Keratinocyte (primary cell): ENCODE measurements around the gene ZFP3. TPM values are rescaled to one million over a fixed set of nuclear protein-coding genes. Genes with fewer than 3 reads are reported as not detected.

Experiments used
- DNase-seq: peaks from one replicate; pipeline ENCODE4 v3.0.0-alpha.2; 2011; ENCODE audit warnings: low read depth, missing footprints, low spot score
- FAIRE-seq: peaks from 2 replicates; lab custom pipeline; 2011; peaks lifted over from hg19 to GRCh38; lab: Jason Lieb, UNC
- H2AFZ ChIP-seq: 2 replicates; pipeline ENCODE4 v1.6.0; 2012; ENCODE audit warnings: low read length, control low read depth, inconsistent platforms; ENCODE audit not compliant: control insufficient read depth
- H3K27ac ChIP-seq: 2 replicates; pipeline ENCODE4 v1.5.1; 2011; ENCODE audit warnings: low read length; ENCODE audit not compliant: control insufficient read depth, insufficient read depth
- H3K27me3 ChIP-seq: 3 replicates; pipeline ENCODE4 v1.6.0; 2011; ENCODE audit warnings: low read length; ENCODE audit not compliant: control insufficient read depth, insufficient read depth; ENCODE audit errors: extremely low read depth
- H3K36me3 ChIP-seq, 2 experiments: 2 replicates in 1 of 2; 3 replicates in 1 of 2; pipeline ENCODE4 v1.5.1; 2011; ENCODE audit warnings: low read length in 2 of 2, mild to moderate bottlenecking in 1 of 2; ENCODE audit not compliant: control insufficient read depth in 2 of 2, insufficient read depth in 2 of 2; ENCODE audit errors: extremely low read depth in 1 of 2
- H3K4me1 ChIP-seq: 3 replicates; pipeline ENCODE4 v1.5.1; 2011; ENCODE audit warnings: low read length; ENCODE audit not compliant: control insufficient read depth, insufficient read depth; ENCODE audit errors: extremely low read depth
- H3K4me2 ChIP-seq: 3 replicates; pipeline ENCODE4 v1.6.0; 2011; ENCODE audit warnings: low read depth, low read length; ENCODE audit not compliant: control insufficient read depth, insufficient read depth; ENCODE audit errors: extremely low read depth
- H3K4me3 ChIP-seq, 3 experiments: fragments of 200-600 bp in 1 of 3; sonication (generic) in 1 of 3; 2 replicates in 2 of 3; 3 replicates in 1 of 3; pipeline ENCODE4 v1.5.1; 2011 to 2016; ENCODE audit warnings: low read length in 3 of 3, mild to moderate bottlenecking in 3 of 3, control low read depth in 2 of 3, inconsistent platforms in 1 of 3, low read depth in 1 of 3, mixed read lengths in 1 of 3, mixed run types in 1 of 3, moderate library complexity in 1 of 3; ENCODE audit not compliant: control insufficient read depth in 2 of 3, insufficient read depth in 2 of 3; ENCODE audit errors: extremely low read depth in 1 of 3
- H3K79me2 ChIP-seq: 2 replicates; pipeline ENCODE4 v1.6.0; 2012; ENCODE audit warnings: low read length; ENCODE audit not compliant: control insufficient read depth, insufficient read depth
- H3K9ac ChIP-seq: 3 replicates; pipeline ENCODE4 v1.6.0; 2011; ENCODE audit warnings: low read length; ENCODE audit not compliant: control insufficient read depth, insufficient read depth; ENCODE audit errors: extremely low read depth
- H3K9me1 ChIP-seq: 3 replicates; pipeline ENCODE4 v1.6.0; 2011; ENCODE audit warnings: low read length; ENCODE audit not compliant: control insufficient read depth, insufficient read depth; ENCODE audit errors: extremely low read depth
- H3K9me3 ChIP-seq: 2 replicates; pipeline ENCODE4 v1.5.1; 2012; ENCODE audit warnings: low read depth, low read length; ENCODE audit not compliant: control insufficient read depth
- H4K20me1 ChIP-seq: 3 replicates; pipeline ENCODE4 v1.6.0; 2011; ENCODE audit warnings: low read length; ENCODE audit not compliant: control insufficient read depth, insufficient read depth; ENCODE audit errors: extremely low read depth
- EZH2 ChIP-seq: IDR thresholded peaks from one replicate; pipeline ENCODE4 v1.6.1; 2012; ENCODE audit warnings: inconsistent platforms, mild to moderate bottlenecking, low read length, moderate library complexity
- dilution Hi-C: fragments of 300-500 bp; cut with MboI; formaldehyde crosslinking; loops from one replicate; pipeline ENCODE4 v1.7.0; 2020; ENCODE audit warnings: low sequenced_read_pairs; ENCODE audit not compliant: extremely low pct_ligation_motif_present
- polyA plus RNA-seq, 5 experiments: library from polyadenylated mRNA; depleted of rRNA in 3 of 5; stranded (reverse) in 3 of 5; stranded (forward) in 1 of 5; unstranded in 1 of 5; fragments of >200 nt; gene quantifications; 1 replicate in 1 of 5; 2 replicates in 3 of 5; 3 replicates in 1 of 5; pipeline versions ENCODE4 v1.2.1 to v1.2.3, GENCODE V29; 2011 to 2012; ENCODE audit warnings: missing spikeins in 2 of 5, low read depth in 1 of 5, low replicate concordance in 1 of 5
- TF ChIP-seq, protein P1 (sequence below), 3 experiments: IDR thresholded peaks in 1 of 3; conservative IDR thresholded peaks in 1 of 3; optimal IDR thresholded peaks in 1 of 3; 2 replicates in 2 of 3; 3 replicates in 1 of 3; pipeline versions ENCODE3 to v1.5.1; 2011; ENCODE audit warnings: low read length in 3 of 3, mild to moderate bottlenecking in 3 of 3, moderate library complexity in 2 of 3, control low read depth in 1 of 3, inconsistent platforms in 1 of 3; ENCODE audit not compliant: insufficient read depth in 2 of 3; ENCODE audit errors: extremely low read depth in 1 of 3

Gene ZFP3
- polyA plus RNA-seq, 1 donor (not counting 4 experiments of a cell fraction or from before 2014, with no cell fraction given) = 3.0 TPM

DNA sequence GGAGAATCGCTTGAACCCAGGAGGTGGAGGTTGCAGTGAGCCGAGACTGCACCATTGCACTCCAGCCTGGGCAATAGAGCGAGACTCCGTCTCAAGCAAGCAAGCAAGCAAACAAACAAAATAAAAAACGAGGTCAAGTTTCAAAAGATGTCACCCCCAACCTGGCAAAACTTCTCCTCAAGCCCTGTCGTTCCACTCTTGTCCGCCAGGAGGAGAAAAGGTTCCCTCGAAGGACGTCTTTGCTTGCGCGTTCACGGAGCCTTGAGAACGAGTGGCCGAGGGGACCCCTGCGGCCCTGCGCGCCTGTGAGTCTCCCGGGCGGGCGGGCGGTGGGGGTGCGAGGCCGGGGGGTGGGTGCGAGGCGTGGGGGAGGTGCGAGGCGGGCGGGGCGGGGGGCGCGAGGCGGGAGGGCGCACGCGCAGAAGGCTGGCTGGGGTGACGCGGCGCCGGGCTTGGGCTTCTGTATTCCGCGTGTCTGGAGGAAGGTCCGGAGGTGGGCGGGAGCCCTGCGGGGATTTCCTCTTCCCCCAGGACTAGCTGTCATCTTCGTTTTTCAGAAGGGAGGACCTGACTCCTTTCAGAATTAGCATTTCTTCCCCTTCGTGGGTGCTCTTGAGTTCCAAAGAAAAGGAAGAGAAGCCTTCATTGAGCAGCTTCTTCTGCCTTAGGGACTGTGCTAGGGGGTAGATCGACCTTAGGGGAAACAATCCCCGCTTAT lies 46.7 kb upstream of the ZFP3 start:
- FAIRE-seq = peak; percentile 71
- Histone ChIP-seq H3K27ac (no peak overlapping the region), H3K9ac (peak overlapping the region; percentile 15), H4K20me1 (no peaks in the 10 kb centered on the region), H3K27me3 (no peaks in the 10 kb centered on the region), H3K9me1 (no peaks in the 10 kb centered on the region), H2AFZ (peak overlapping the region; percentile 76), H3K79me2 (no peaks in the 10 kb centered on the region), H3K36me3 (no peaks in the 10 kb centered on the region), H3K4me2 (peak overlapping the region; percentile 84), H3K9me3 (no peaks in the 10 kb centered on the region), H3K4me3 (peak overlapping the region; percentile 11 to 63 (median 49)), H3K4me1 (peaks cover 3% of the 10 kb centered on the region)
- dilution Hi-C loops = no loop called here
- DNase-seq = no peak
- no peak for TF ChIP-seq EZH2
- TF ChIP-seq, protein P1, sequence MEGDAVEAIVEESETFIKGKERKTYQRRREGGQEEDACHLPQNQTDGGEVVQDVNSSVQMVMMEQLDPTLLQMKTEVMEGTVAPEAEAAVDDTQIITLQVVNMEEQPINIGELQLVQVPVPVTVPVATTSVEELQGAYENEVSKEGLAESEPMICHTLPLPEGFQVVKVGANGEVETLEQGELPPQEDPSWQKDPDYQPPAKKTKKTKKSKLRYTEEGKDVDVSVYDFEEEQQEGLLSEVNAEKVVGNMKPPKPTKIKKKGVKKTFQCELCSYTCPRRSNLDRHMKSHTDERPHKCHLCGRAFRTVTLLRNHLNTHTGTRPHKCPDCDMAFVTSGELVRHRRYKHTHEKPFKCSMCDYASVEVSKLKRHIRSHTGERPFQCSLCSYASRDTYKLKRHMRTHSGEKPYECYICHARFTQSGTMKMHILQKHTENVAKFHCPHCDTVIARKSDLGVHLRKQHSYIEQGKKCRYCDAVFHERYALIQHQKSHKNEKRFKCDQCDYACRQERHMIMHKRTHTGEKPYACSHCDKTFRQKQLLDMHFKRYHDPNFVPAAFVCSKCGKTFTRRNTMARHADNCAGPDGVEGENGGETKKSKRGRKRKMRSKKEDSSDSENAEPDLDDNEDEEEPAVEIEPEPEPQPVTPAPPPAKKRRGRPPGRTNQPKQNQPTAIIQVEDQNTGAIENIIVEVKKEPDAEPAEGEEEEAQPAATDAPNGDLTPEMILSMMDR (optimal IDR thresholded peaks at IDR 0.05 in 1 of 3, IDR thresholded peaks at IDR 0.05 in 1 of 3, conservative IDR thresholded peaks at IDR 0.05 in 1 of 3; ENCODE audit: extremely low read depth in 1 of 3, insufficient read depth in 2 of 3, low read length in 3 of 3) = peak; percentile 67 to 76 (median 73)

DNA sequence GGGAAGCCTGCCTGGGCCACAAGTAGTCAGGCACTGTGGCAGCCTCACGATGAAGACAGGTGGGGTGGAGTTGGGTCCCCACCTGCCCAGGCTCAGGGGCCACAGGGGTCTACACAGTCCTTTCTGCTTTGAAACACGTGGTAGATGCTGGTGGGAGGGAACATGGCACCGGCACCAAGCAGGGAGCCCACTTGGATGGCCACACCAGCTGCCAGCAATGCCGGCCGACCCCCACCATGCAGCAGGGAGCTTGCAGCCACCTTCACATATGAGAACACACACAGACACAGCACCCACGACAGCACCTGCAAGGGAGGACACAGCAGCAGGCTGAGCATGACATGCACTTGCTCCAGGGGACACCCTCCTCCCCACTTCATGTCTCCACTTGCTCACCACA lies 45.4 kb upstream of the ZFP3 start:
- Histone ChIP-seq H3K27me3 (no peaks in the 10 kb centered on the region), H3K79me2 (no peaks in the 10 kb centered on the region), H3K9me1 (no peaks in the 10 kb centered on the region), H2AFZ (no peak overlapping the region), H3K4me3 (no peak overlapping the region), H3K4me2 (no peak overlapping the region), H3K36me3 (no peaks in the 10 kb centered on the region), H3K27ac (no peak overlapping the region), H3K9ac (no peak overlapping the region), H3K4me1 (peaks cover 3% of the 10 kb centered on the region), H4K20me1 (no peaks in the 10 kb centered on the region), H3K9me3 (no peaks in the 10 kb centered on the region)
- no peak for TF ChIP-seq EZH2
- TF ChIP-seq, protein P1 (optimal IDR thresholded peaks at IDR 0.05 in 1 of 3, IDR thresholded peaks at IDR 0.05 in 1 of 3, conservative IDR thresholded peaks at IDR 0.05 in 1 of 3; ENCODE audit: extremely low read depth in 1 of 3, insufficient read depth in 2 of 3, low read length in 3 of 3) = no peak
- FAIRE-seq = no peak
- dilution Hi-C loops = no loop called here
- DNase-seq = no peak
